GM19240 (cell line): Measurements from ENCODE around the gene C10orf105.

Experiments
- DNase-seq: peaks from one replicate; pipeline ENCODE4 v3.0.0; 2011; ENCODE audit warnings: low spot score; ENCODE audit not compliant: insufficient read length

The C10orf105 gene

DNA sequence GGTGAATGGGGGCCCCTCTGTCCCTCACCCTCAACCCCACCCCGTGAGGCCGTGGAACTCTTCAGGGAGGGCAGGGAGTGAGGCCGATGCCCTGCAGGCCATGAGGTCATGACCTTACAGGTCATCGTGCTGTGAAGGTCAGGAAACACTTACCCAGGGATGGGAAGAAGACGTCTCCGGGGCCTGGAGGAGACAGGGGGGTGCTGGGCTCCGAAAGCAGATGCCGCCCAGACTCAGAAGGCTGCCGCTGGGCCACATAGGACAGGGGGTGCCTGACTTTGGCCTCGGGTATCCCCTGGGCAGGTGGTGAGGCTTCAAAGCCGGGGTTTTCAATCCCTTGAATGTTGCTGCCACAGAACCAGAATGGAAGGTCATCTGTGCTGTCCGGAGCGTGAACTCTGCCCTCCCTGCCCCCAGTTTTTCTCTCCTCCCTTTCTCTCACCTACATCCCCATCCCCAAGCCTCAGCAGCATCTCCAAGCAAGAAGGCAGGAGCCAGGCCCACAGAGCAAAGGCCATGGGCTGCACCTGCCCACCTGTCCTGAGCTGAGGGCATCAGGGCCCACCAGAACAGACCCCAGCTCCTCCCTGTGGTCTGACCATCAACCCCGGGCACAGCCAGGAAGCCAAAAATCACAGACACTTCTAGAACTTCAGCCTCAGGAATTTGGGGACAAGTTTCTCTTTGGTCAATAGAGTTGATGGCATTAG lies 32.1 kb upstream of the C10orf105 start:
- no peak for DNase-seq

DNA sequence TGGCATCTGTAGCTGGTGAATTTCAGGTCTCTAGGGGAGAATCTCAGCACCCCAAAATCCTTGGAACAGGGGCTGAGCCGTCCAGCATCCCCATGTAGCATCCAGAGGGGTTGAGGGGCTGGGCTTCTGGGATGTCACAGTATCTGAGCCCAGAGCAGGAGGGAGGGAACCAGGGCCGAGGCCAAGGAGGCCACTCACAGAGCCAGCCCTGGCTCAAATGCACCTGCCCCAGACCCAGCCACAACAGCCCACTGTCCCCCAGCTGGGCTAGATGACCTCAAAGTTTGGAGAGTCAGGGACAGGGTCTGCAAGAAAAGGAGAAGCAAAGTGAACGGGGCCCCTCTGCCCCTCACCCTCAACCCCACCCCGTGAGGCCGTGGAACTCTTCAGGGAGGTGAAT lies 31.4 kb upstream of the C10orf105 start:
- no peak for DNase-seq

DNA sequence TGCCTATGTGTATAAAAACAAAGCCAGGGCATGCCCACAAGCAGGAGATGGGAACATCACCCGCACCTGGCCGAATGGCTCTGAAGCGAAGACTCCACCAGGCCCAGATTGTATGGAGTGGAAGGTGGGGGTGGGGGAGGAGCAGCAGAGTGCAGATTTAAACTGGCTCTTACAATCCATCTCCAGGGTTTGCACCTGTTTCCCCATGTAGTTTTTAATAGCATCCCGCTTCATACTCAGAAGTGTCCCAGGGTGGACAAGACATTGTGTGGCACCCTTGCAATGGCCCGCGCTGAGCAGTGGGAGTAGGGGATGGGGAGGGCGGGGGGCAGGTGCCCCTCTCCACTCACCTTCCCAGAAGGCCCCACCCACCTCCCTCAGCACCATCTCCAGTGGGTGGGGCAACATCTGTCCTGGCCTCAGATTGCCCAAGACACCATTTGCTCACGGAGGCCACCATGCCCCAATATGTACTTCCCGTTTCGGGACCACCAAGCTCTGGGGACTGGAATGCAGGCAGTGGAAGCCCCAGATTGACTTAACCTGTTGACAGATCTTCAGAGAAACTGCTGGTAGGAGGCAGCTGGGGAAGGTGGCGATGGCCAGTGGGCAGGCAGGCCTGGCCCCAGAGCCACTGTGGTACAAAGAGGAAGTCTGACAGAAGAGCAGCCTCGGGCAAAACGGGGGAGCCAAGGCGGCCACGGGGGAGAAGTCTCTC lies 30.7 kb upstream of the C10orf105 start:
- DNase-seq: no peak

DNA sequence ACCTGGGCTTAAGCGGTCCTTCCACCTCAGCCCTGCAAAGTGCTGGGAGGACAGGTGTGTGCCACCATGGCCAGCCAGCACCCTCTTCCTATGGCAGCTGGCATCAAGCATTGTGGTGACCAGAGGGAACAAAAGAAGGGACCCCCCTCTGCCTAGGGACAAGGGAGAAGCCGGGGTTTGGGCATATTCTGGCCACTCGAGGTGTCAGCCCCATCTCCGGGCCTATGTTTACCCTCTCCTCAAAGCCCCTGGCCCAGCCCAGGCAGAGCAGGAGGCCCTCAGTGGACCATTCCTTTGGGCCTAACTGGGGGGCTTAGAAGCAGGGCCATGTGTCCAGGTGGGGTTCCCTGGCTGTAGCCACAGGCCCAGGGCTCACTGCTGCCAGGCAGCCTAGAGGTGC lies 29.8 kb upstream of the C10orf105 start:
- DNase-seq: no peak

DNA sequence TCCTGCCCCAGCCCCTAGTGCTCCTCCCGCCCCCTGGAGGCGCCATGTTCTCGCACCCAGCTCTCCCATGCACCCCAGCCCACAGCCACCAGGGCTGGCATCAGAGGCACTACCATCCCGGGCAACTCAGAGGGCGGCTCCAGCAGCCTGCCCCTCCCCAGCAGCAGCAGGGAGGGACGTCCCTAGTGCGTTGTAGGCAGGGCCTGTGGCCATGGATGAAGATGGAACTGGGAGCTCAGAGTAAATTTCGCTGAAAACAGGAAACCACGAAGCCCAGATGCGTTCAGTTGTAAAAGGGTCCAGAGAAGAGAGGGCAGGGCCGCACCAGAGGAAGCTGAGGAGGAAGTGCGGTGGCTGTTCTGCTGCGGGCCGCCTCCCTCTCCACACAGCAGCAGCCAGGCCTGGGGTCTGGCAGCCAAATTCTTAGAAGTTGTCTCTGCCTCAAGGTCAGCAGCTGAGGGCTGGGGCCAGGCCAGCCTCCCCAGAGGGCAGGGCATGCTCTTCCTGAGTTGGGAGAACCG lies 29.2 kb upstream of the C10orf105 start:
- DNase-seq: peak; percentile 52

DNA sequence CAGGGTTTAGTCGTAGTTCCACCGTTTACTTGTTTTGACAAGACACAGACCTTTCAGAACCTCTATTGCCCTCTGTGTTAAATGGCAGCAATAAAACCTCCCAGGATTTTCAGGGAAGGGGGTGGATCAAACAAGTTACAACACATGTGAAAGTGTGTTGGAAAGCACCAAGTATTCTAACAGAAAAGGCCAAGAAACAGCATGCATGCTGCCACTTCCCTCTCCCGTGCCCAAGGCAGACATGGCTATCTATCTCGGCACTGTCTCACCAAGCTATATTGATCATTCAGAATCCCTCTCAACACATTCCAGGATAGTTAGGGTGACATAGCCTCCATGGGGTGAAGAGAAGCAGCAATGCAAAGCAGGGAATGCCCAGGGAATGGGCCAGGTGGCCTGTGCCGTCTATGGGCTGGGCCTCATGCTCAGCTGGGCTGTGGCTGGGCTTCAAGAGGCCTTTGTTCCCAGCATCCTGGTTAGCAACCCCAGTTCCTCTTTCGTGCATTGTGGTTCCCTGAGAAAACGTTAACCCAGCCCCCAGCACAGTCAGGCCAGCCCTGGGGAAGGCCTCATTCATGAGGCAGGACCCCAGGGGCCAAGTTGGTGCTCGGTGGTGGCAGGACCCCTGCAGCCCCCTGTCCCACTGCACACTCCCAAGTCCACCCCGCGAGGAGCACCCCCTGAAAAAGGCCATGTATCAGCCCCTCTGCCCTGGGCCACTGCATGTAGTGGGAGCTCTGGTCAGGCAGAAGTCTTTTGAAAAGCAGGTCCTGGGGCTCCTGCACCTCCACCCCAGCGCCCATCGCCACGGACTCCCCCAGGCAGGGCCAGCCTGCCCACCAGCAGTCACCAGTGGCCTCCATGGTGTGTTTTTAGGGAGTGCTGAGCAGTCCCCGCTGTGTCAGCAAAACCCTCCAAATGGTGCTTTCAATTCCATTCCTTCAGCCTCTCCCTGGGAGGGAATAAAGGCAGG lies 28.3 kb upstream of the C10orf105 start:
- no peak for DNase-seq

DNA sequence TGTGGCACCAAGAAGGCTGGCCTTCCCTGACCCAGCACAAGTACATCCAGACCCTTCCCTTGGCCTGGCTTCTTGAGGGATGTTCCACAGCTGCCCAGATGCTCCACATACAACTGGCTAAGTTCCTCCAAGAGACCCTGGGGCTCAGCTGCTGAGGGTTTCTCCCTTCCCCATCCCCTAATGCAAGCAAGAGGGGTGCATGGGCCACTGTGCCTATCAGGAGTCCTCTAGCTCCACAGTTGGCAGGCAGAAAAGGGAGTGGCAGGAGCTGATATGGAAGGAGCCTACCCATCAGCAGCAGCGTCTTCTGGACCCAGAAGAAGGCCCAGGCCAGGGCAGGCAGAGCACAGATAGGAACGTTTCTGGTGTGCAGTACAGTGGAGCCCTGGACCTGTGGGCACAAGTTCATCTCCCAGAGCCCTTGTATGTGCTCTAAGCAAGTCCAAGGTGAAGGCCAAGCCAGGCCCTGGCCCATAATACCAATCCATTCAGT lies 27.5 kb upstream of the C10orf105 start:
- DNase-seq: no peak

DNA sequence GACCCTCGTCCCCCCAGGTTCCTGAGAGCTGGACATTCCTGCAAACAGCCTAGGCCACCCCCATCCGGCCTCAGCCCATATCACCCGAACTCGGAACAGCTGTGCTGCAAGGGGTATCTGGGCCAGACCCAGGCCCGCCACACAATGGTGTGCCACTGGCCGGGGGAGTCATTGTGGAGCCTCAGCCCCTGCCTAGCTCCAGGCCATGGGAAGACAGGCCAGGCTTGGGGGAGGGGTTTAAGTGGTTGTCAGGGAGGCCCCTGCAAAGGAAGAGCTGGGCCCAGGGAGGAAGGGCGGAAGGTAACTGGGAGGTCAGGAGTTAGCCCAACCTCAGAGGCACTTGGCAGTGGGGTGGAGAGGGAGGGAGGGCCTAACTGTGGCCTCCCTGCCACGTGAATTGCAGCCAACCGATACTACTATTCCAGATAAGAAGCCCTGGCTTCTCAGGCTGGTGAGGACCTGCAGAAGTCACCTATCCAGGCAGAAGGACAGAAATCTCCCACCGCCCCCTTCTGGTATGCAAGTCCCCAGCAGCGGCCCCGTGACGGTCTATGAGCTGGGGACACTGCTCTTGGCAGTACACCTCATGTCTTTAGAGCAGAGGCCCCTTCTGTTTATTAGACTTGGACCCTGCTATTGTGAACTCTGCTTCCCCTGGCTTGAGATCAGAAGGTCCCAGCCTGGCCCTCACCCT lies 26.9 kb upstream of the C10orf105 start:
- no peak for DNase-seq

DNA sequence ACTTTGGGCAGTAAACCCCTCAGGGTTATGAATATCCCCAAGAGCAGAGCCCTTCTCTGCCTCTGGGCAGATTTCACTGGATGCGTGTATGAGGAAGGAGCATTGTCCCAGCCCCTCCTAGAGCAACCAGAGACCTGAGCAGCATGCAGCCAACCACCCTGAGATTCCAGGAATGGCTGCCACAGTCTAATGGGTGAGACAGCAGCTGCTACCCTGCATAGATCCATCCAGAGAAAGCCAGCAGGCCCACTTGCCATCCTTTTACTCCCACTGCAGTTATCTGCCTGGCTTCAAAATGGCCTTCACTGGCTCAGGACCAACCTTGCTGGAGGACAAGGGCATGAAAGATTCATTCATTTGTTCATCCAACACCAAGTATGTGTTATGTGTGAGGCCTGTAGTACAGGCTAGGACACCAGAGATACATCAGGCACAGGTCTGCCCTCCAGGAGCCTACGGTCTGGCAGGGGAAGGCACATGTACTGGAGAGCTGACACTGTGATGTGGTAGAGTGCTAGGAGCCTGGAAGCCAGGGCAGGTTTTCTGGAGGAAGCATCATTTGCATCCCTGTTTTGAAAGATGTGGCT lies 26.2 kb upstream of the C10orf105 start:
- DNase-seq: no peak

DNA sequence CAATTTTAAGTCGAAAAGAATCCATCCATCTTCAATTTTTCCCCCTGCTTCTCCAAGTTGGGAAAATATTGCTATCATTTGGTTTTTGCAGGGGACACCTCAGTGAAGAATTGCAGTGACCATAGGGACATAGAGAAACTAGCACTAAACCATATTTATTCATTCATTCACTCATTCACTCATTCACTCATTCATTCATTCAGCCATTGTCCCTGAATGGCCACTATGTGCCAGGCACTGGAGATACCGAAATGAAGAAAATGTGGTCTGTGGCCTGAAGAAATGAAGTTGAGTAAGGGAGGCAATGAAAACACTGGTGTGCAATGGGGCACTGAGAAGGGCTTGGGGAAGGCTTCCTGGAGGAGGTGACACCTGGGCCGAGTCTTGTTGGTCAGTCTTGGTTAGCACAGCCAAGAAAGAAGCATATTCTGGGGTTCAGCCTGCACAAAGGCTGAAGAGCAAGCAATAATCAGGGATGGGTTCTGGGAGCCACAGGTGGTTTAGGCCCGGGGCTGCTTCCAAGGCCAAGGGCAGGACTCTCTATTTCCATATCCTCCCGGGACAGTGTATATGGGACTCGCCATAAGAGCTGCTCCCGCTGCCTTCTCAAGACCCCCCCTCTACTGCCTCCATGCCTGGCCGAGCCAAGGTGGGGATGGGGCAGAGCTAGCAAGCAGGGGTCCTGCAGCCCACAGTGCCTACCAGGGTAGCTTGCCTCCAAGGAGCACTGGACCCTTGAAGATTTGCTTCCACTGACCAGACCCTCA lies 25.5 kb upstream of the C10orf105 start:
- no peak for DNase-seq

DNA sequence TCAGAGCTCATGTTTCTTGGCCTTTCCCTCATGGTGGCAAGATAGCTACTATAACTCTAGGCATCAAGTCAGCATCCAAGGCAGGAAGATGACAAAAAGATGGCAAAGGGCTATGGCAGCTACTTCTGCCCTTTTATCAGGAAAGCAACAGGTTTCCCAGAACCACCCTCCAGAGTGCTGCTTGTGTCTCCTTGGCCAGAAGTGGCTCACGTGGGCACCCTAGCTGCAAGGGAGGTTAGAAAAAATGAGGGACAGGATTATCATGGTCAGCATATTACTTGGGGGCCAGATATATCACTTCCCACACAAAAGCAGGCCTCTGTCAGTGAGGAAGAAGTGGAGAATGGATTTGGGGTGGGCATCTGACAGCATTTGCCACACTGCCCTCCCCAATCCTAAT lies 24.3 kb upstream of the C10orf105 start:
- no peak for DNase-seq

DNA sequence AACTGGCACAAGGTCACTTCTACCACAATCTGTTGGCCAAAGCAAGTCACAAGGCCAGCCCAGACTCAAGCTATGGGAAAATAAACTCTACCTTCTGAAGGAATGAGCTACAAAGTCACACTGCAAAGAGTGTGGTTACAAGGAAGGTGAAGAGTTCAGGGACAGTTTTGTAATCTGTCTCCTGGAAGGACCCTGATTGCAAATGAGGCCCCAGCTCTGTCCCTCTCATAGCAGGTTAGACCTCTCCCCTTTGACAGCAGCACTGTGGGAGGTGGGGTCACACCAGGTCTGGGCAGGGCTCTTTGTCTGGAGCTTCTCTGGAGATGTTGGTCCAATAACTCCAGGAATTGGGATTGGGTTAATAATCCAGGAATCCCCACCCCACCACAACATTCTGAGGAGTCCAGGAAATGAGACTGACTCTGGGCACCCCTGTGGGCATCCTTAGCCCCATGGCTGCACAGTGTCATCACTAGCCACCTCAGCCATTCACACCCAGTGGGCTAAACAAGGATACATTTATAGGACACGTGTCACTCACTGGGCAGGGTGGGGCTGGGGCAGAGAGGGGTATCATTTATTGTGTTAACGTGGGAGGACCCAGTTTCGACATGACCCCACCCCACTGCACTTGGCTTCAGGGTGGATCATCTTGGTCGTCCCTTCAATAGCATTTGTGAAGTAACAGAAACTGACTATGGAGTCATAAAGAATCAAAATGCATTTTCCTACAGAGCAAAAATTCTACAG lies 23.7 kb upstream of the C10orf105 start:
- DNase-seq: no peak

DNA sequence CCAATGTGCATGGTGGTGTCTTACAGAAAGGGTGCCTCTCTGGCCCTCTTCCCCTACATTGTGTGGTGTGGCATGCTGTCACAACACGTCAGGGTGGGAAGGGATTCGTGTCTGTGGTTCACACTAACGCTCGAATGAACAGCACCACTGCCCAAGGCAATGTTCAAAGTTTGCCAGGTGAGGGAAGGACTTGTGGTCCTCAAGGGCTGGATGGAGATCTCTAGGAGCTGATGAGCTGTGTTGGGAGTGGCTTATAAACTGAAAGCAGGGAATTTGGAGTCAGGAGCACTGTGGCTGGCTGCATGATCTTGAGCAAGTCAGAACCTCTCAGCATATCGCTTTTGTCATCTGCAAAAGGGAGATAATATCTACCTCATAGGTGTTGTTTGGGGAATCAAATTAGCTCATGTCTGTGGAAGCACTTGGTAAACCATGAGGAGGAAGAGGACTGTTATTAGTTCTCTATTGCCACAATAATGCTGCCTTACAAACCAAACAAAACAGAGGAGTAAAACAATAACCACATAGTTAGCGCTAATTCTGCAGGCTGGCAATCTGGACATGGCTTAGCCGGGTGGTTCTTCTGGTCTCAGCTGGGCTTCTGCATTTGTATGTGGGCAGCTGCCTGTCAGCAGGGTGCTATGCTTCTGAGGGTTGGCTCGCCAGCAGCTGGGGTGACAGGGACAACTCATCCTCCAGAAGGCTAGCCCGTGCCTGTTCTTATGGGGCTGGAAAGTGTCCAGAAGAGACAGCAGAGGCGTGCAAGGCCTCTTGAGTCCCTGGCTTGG lies 22.9 kb upstream of the C10orf105 start:
- no peak for DNase-seq

DNA sequence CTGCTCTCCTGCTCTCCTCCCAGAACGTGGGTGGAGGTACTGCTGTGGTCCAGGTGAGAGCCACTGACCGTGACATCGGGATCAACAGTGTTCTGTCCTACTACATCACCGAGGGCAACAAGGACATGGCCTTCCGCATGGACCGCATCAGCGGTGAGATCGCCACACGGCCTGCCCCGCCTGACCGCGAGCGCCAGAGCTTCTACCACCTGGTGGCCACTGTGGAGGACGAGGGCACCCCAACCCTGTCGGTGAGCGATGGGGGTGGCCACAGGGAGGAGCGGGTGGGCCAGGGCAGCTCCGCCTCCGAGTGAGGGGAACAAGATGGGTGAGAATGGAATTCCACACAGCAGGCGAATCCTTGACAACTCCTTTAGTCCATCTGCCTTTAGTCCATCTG lies 22.1 kb upstream of the C10orf105 start:
- DNase-seq: no peak

DNA sequence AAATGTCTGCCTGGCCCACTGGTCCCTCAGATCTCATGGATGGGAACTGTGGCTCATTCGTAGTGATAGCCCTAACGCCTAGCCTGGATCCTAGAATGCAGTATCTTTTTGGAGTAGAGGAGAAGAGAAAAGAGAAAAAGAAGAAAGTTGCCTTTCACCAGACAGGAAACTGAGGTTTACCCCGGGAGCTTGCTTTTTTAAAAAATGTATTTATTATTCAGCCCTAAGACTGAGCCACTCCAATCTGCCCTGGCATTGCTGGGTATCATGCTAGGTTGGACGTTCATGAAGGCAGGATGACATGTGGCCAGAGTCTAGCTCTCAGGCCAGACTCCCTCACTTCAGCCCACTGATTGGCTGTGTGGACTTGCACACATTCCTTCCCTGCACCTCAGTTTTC lies 21.5 kb upstream of the C10orf105 start:
- DNase-seq: no peak

DNA sequence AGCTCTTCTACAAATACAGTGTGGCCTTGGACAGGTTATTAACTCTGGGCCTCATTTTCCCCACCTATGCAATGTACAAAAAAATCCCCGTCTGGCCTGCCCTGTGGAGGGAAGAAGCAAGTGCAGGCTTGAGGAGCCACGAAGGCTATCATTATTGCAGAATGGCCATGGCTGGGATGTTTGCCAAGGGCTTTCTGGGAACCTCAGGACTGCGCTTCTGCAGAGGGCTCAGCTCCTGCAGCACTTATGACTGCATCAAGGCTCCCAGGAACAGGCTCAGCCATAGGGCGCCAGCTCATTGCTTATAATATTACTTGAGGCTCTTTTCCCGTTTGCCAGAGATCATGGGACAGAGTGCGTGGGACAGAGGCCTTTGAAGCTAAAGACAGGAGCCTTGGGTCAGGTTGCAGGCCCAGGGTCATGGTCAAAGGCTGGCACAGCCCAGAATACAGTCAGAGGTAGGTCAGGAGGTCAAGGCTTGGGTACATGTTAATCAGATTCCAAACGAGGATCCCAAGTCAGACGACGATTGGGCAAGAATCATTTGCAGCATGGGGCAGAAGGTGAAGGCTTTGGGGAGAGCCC lies 20.6 kb upstream of the C10orf105 start:
- no peak for DNase-seq

DNA sequence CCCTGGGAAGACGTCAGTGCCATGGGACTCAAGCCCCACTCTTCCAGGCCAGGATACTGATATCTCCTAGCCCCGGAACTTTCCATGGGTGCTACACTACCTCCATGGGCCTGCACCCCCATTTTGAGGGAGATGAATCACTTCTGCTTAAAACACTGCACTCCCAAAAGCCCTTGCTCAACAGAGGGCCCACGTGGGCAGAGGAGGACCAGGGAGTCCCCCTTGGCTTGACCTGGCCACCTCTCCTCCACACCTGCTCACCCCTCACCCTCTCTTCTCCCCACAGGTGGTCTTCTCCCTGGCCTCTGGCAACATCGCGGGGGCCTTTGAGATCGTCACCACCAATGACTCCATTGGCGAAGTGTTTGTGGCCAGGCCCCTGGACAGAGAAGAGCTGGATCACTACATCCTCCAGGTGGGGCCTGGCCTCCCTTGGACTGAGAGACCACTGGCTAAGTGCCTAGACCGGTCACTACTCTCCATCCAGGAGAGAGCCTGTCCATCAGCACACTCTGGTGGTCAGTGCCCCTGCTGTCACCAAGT lies 19.9 kb upstream of the C10orf105 start:
- no peak for DNase-seq

DNA sequence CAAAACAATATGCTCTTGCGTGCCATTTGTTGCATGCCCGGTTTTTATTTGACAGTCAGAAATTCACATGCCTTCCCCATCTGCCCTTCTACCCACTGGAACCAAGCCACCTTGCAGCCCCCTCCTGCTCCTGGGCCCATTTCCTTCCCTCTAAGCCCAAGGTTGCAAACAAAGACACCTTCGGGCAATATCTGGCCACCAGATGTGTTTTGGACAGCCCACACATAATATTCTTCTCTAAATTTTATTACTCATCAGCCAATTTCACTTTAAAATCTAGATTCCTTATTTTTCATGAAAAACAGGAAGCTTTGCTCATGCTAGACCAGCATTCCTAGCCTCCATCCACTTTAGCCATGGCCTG lies 18.2 kb upstream of the C10orf105 start:
- DNase-seq: no peak
